Gastroesophageal sphincter (tissue), 3 donors: ENCODE results near the gene POLN.

Experiments used
- EP300 ChIP-seq: sonication (generic); formaldehyde crosslinking; IDR thresholded peaks from one replicate; pipeline ENCODE4 v1.6.1; 2017; ENCODE audit warnings: antibody characterized with exemption, mild to moderate bottlenecking
- POLR2A ChIP-seq, 2 donors: fragments of 450-650 bp; IDR thresholded peaks; one replicate each; pipeline ENCODE4 v1.6.1; 2017; ENCODE audit warnings: antibody characterized with exemption in 2 of 2, mild to moderate bottlenecking in 2 of 2, moderate library complexity in 1 of 2
- POLR2AphosphoS5 ChIP-seq: sonication (generic); formaldehyde crosslinking; IDR thresholded peaks from one replicate; pipeline ENCODE4 v1.6.1; 2017; ENCODE audit warnings: antibody characterized with exemption
- TF ChIP-seq, protein P1 (sequence below), 4 experiments: fragments of 200-600 bp in 2 of 4; fragments of 450-650 bp in 2 of 4; sonication (generic) in 1 of 4; IDR thresholded peaks; one replicate each; pipeline ENCODE4 v1.5.1; 2017 to 2019; ENCODE audit warnings: antibody characterized with exemption in 4 of 4, mild to moderate bottlenecking in 2 of 4, moderate library complexity in 2 of 4

DNA sequence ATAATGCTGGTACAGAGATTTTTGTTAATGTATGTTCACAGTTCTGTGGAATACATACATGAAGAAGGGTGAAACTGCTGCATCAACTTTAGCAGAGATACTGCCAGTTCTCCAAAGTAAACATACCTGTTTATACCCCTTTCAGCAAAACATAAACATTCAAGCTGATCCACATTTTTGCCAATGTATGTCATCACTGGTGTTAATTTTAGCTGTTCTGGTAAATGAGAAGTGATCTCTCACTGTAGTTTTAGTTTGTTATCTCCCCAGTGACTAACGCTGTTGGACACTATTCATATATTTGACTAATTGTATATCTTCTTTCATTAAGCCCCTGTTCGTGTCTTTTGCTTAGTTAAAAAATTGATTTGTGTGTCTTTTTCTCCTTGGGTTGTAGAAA lies 82.0 kb downstream of the POLN start:
- TF ChIP-seq POLR2A (IDR thresholded peaks at IDR 0.05), result no peak
- TF ChIP-seq, protein P1, sequence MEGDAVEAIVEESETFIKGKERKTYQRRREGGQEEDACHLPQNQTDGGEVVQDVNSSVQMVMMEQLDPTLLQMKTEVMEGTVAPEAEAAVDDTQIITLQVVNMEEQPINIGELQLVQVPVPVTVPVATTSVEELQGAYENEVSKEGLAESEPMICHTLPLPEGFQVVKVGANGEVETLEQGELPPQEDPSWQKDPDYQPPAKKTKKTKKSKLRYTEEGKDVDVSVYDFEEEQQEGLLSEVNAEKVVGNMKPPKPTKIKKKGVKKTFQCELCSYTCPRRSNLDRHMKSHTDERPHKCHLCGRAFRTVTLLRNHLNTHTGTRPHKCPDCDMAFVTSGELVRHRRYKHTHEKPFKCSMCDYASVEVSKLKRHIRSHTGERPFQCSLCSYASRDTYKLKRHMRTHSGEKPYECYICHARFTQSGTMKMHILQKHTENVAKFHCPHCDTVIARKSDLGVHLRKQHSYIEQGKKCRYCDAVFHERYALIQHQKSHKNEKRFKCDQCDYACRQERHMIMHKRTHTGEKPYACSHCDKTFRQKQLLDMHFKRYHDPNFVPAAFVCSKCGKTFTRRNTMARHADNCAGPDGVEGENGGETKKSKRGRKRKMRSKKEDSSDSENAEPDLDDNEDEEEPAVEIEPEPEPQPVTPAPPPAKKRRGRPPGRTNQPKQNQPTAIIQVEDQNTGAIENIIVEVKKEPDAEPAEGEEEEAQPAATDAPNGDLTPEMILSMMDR (IDR thresholded peaks at IDR 0.05), result no peak
- no peak for TF ChIP-seq POLR2AphosphoS5
- TF ChIP-seq EP300, result no peak
